ENCODE data around the gene RPUSD4.
"Not testable (repeated sequence)": the region's sequence is repeated elsewhere in the genome, so short reads cannot be mapped to it uniquely, and the experiment has no call there.

RPUSD4 gene

GRCh38 chr11:126211236-126212088, at the start of gene RPUSD4, which contains the start of gene FAM118B:
Gene RPUSD4 (minus strand): TSS chr11:126211650. CDS start chr11:126211638, 12 bp downstream.
Gene FAM118B (plus strand): TSS chr11:126211782. CDS start chr11:126235002, 23,220 bp downstream.
- peak; percentile 70 to 99 (median 96) for DNase-seq

DNA sequence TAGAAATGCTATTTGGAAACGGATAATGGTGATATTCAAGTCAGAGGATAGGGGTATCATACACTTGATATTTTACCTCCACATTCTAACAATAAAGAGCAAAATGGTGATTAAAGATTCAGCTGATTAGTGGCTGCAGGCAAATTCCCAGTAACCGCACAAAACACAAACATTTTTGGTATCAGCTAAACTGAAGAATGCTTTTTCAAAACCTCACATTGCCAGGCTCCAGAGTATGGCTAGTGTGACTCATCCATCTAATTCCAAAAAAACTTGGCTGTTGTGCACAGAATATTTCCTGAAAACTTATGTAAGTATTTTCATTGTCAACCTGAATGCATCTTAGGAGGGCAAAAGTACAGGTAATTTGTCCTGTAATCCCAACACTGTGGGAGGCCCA, 46.3 kb upstream of the RPUSD4 start:
- no peak for DNase-seq

DNA sequence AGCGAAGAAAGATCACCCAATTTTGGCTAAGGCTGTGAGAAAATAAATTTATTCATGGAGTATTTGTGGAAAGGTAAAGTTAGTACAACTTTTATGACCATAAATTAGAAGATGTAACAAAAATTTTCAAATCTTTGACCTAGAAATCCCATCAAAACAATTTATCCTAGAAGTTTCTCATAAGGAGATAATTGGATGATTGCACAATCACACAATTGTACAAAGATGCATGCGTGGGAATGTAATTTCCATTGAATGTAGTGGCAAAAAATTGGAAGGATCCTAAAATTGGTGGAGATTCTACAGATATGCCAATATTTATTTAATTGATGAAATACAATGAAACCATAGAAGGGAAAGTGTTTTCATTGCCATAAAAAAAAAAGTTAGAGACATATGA, 45.7 kb upstream of the RPUSD4 start:
- DNase-seq: no peak

- DNase-seq: no peak
Observed at GRCh38 chr11:126256216-126256615, 44.8 kb upstream of the RPUSD4 start.

DNA sequence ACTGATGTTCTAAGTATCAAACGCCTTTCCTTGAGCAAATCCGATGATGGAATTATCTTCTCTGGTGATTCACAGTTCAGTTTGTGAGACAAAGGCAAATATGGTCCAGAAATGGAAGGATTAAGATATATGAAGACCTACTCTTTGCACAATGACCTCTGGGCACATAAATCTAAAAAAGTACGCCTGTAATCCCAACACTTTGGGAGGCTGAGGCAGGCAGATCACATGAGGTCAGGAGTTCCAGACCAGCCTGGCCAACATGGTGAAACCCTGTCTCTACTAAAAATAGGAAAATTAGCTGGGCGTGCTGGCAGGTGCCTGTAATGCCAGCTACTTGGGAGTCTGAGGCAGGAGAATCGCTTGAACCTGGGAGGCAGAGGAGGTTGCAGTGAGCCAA, 44.1 kb upstream of the RPUSD4 start:
- not testable (repeated sequence) for DNase-seq

- no peak for DNase-seq
Observed at GRCh38 chr11:126254819-126255218, 43.4 kb upstream of the RPUSD4 start.

- DNase-seq: no peak
Observed at GRCh38 chr11:126253265-126253664, 41.8 kb upstream of the RPUSD4 start.

- no peak for DNase-seq
Observed at GRCh38 chr11:126246636-126247035, 35.2 kb upstream of the RPUSD4 start.

- no peak for DNase-seq
Observed at GRCh38 chr11:126233391-126233790, 21.9 kb upstream of the RPUSD4 start.

GRCh38 chr11:126232683-126233082, 21.2 kb upstream of the RPUSD4 start:
- no peak for DNase-seq

- DNase-seq: no peak
Observed at GRCh38 chr11:126231725-126232459, 20.4 kb upstream of the RPUSD4 start.

DNA sequence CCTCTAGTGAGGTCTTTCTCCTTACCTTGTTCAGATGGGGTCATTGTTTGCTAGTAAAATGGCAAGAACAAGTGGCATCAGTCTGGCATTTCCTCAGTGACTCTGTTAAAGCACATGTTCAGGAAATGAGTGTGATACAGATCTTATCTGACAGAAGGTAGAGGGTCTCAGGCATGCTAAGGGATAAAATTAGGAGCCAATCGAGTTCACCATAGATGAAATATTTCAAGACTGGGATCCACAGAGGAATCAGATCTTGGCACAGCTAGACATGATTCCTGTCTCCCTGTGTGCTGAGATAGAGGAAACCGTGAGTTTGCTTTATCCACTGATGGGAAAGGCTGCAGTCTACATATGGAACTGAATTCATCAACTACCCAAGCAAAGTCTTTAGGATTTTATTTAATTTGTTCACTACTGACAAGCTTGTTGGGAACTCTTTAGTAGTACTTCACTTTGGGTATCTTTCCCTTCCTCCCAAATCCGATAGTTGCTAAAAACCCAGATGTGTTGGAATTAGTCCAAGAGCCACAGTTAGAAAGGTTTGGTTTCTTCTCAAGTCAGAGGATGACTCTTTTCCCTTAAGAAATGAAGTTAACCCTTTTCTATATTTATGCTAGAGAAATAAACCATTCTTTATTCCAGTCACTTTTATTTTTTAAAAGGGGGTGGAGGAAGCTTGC, 18.5 kb upstream of the RPUSD4 start:
- DNase-seq: no peak

DNA sequence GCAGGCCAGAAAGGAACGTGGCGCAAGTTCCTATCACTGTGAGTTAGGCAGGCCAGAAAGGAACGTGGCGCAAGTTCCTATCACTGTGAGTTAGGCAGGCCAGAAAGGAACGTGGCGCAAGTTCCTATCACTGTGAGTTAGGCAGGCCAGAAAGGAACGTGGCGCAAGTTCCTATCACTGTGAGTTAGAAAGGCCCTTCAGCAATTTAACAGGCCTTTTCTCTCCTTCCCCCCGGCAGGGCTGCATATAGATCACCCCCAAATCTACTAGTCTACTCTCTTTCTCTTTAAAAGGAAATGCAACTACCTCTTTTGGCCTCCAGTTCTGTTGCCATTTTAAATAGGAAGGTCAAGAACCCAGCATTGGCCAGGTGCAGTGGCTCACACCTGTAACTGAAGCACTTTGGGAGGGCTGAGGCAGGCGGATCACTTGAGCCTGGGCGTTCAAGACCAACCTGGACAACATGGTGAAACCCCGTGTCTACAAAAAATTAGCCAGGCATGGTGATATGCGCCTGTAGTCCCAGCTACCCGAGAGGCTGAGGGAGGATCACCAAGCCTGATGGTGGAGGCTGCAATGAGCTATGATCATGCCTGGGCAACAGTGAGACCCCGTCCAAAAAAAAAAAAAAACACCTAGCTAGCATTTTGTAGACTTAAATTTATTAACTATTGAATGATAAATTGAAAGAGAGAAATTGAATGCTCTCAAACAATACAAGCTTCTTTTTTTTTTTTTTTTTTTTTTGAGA, 15.1 kb upstream of the RPUSD4 start:
- no peak for DNase-seq

DNA sequence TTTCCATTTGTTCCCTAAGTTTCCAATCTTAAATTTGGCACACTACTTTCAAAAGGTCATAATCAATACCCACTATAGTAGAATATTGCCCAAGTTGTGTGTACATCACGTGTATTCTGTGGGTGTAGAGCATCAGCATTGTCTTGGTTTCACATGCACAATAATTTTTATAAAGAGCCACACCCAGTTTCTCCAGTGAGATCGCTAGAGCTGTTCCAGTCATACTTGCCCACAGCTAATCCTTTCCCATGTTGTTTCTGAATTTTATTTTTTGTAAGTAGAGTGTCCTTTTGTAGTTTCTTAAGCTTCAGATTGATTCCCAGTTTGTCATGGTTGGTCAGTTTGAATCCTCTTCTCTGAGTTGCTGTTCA, 13.8 kb upstream of the RPUSD4 start:
- no peak for DNase-seq

GRCh38 chr11:126224647-126225294, 13.3 kb upstream of the RPUSD4 start:
- DNase-seq: peak in 1 of 56 donors; percentile 17

DNA sequence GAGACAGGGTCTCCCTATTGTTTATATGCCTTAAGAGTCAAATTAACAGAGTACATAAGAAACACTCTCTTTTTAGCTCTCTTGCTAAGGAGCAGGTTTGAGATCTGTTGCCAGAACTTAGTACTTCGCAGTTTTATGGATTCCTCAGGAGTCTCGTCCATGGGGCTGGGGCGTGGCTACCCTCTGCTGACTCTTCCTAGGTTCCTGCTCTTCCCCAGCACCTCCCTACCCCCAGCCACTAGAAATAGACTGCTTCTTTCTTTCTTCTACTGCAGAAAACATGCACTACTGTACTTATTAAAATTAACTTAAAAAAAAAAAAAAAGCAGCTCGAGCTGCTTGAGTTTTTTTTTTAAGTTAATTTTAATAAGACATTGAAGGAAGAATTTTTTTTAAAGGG, 8.1 kb upstream of the RPUSD4 start:
- no peak for DNase-seq

DNA sequence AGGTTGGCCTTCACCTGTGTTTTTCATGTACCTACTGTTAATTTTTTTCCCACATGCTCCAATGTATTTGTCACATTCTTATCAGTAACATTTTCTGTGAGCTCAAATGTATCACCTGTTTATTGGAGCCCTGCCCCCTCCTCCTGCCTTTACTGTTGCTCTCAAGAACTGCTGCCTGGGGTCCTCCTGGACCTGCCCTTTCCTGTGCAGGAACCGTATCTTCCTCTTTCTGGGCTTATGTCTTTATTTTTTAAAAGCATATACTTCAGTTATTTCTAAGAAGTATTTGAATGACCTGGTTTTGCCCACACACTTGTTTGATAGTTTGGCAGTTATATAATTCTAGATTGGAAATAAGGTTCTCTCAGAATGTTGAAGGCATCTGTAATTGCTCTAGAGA, 6.0 kb upstream of the RPUSD4 start:
- DNase-seq: no peak

DNA sequence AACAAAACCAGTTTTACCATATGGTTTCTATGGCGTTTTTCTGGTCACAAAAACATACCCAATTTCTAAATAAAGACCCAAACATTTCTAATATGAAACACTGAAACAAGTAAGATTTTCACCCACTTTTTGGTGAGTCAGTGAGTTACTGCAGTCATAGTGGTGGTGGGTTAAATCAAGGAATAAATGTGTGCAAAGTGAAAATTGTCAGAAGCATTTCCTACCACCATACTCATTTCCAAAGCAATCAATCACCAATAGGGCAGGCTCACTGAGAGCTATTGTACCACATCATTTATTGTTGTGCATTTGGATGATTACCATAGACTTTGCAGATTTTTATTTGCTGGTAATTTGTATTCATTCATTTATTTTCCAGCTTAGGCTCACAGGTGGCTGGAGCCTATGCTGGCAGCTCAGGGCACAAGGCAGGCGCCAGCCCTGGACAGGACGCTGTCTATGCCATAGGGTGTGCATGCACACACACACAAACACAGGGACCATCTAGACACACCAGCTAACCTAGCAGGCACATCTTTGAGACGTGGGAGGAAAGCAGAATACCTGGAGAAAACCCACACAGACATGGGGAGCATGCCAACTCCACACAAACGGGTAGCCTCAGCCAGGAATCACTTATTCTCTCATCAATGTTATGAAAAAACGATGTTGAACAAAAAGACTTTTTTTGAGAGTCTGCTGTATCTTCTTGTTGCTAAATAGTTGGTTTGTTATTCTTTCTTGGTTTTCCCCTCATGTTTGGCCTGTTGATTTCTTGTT, 5.3 kb upstream of the RPUSD4 start:
- no peak for DNase-seq

DNA sequence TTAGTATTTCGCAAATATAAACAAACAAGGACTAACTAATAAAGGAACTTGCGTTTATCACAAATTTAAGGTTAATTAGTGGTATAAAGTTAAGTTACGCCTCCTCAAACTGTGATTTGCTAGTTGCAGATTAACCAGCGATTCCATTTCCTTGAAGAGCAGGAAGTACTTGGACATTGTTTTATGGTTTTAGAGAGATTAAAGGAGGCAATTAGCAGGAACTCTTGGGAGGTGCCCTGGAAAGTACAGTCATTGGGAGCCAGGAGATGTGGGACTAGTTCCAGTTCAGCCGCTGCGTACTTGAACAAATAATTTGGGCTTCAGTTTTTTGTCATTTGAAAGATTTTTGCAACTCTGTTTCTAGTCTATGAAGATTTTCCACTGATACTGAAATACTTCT, 3.4 kb upstream of the RPUSD4 start:
- DNase-seq: no peak

- no peak for DNase-seq
Observed at GRCh38 chr11:126214441-126214840, 3.0 kb upstream of the RPUSD4 start.

Data from amygdala (tissue), 56 donors.